ENCODE results near the gene PIK3CG.

The PIK3CG gene

DNA sequence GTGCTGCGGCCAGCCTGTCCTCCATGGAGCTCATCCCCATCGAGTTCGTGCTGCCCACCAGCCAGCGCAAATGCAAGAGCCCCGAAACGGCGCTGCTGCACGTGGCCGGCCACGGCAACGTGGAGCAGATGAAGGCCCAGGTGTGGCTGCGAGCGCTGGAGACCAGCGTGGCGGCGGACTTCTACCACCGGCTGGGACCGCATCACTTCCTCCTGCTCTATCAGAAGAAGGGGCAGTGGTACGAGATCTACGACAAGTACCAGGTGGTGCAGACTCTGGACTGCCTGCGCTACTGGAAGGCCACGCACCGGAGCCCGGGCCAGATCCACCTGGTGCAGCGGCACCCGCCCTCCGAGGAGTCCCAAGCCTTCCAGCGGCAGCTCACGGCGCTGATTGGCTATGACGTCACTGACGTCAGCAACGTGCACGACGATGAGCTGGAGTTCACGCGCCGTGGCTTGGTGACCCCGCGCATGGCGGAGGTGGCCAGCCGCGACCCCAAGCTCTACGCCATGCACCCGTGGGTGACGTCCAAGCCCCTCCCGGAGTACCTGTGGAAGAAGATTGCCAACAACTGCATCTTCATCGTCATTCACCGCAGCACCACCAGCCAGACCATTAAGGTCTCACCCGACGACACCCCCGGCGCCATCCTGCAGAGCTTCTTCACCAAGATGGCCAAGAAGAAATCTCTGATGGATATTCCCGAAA lies 2.7 kb downstream of the PIK3CG start:
- H3K4me3 ChIP-seq (ENCODE audit: low read depth, low read length) = no peak overlapping the region
- no peak for DNase-seq (ENCODE audit: low read depth)
- TF ChIP-seq, protein P1, sequence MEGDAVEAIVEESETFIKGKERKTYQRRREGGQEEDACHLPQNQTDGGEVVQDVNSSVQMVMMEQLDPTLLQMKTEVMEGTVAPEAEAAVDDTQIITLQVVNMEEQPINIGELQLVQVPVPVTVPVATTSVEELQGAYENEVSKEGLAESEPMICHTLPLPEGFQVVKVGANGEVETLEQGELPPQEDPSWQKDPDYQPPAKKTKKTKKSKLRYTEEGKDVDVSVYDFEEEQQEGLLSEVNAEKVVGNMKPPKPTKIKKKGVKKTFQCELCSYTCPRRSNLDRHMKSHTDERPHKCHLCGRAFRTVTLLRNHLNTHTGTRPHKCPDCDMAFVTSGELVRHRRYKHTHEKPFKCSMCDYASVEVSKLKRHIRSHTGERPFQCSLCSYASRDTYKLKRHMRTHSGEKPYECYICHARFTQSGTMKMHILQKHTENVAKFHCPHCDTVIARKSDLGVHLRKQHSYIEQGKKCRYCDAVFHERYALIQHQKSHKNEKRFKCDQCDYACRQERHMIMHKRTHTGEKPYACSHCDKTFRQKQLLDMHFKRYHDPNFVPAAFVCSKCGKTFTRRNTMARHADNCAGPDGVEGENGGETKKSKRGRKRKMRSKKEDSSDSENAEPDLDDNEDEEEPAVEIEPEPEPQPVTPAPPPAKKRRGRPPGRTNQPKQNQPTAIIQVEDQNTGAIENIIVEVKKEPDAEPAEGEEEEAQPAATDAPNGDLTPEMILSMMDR (conservative IDR thresholded peaks at IDR 0.05; ENCODE audit: low read depth, low read length) = no peak

DNA sequence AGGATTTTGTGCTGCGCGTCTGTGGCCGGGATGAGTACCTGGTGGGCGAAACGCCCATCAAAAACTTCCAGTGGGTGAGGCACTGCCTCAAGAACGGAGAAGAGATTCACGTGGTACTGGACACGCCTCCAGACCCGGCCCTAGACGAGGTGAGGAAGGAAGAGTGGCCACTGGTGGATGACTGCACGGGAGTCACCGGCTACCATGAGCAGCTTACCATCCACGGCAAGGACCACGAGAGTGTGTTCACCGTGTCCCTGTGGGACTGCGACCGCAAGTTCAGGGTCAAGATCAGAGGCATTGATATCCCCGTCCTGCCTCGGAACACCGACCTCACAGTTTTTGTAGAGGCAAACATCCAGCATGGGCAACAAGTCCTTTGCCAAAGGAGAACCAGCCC lies 3.3 kb downstream of the PIK3CG start:
- no peak overlapping the region for H3K4me3 ChIP-seq (ENCODE audit: low read depth, low read length)
- TF ChIP-seq, protein P1 (conservative IDR thresholded peaks at IDR 0.05; ENCODE audit: low read depth, low read length) = no peak
- DNase-seq (ENCODE audit: low read depth) = no peak

DNA sequence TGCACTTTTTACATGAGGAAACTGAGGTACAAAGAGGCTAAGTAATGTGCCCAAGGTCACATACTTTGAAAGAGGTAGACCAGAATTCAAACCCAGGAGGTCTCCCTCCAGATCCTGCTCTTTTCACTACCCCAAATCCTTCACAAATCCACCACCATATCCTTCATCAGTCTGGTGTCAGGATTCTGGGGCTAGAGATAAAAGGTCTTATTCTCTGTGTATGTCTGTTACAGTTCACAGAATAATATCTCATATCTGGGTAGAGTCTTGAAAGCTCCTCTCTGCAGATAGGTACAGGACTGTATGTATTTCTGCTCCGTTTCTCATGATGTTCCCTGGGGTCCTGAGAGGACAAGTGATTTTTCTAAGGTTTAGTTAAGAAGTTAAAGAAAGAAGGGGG lies 4.9 kb downstream of the PIK3CG start:
- H3K4me3 ChIP-seq (ENCODE audit: low read depth, low read length) = no peak overlapping the region
- DNase-seq (ENCODE audit: low read depth) = no peak
- TF ChIP-seq, protein P1 (conservative IDR thresholded peaks at IDR 0.05; ENCODE audit: low read depth, low read length) = no peak

DNA sequence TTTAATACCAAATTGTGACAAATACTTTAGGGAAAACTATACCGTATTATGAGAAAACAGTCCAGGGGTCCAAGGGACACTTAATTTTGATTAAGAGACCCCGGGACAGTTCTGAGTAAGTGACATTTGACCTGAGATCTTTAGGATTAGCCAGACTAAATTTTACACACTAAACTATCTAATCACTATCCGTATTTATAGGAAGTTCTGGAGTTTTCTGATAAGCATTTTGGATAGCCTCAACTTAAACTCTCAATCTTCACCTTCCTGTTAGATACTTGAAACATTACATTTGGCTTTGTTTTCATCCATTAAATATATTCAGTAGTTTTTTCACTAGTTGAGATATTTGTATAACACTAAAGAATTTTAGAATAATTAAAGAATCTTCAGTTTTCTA lies 5.4 kb downstream of the PIK3CG start:
- TF ChIP-seq, protein P1 (conservative IDR thresholded peaks at IDR 0.05; ENCODE audit: low read depth, low read length) = no peak
- H3K4me3 ChIP-seq (ENCODE audit: low read depth, low read length) = no peak overlapping the region
- DNase-seq (ENCODE audit: low read depth) = no peak

DNA sequence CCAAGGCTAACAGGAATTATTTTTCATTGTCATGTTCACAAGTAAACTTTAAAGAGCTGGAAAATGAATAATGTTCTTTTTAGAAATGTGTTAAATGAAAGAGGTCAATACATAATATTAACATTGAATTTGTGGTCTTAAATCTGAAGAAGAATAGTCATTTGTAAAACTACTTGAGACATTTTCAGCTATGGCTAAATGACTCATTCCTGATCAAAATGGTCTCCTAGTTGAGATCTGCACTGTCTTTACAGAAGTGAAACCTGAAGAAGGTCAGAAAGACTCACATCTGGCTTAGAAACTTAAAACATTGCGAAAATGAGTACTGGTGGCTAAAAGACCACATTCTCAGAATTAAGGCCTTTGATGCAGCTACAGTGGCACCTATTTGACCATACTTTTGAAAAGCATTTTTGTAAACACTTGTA lies 5.9 kb downstream of the PIK3CG start:
- TF ChIP-seq, protein P1 (conservative IDR thresholded peaks at IDR 0.05; ENCODE audit: low read depth, low read length) = no peak
- DNase-seq (ENCODE audit: low read depth) = peak; percentile 43
- H3K4me3 ChIP-seq (ENCODE audit: low read depth, low read length) = no peak overlapping the region

DNA sequence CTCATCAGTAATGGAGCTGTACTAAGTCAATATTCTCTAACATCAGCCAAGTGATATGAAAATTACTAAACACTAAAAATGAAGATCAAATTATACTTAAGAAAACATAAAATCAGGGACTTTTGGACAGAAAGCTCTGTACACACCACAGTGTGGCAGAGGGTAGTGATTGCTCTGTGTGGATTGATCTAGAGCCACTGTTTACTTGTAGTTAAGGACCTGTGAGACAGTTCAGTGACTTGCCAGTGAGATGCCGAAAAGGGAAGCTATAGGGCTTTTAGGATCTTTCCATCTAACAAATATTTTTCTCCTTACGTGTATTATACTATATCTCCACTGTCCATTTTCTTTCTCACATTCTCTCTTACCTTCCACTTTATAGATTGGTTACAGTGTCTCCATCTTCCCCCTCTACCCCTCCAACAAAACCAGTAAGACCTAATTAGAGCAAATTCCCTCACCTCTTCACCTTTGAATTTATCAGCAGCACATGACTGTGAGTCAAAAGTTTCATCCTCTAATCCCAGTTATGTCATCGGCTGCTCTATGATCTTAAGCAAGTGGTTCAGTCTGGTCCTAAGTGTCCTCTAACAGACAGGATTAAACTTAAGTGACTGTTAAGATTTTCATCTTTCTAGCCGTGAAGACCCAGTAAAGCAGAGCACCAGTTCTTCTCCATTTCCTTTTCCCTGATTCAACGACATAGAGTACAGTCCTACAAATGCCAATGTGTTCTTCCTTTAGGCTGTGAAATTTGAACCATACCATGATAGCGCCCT lies 6.9 kb downstream of the PIK3CG start:
- no peak overlapping the region for H3K4me3 ChIP-seq (ENCODE audit: low read depth, low read length)
- no peak for DNase-seq (ENCODE audit: low read depth)
- TF ChIP-seq, protein P1 (conservative IDR thresholded peaks at IDR 0.05; ENCODE audit: low read depth, low read length) = no peak
